Raji (cell line): ENCODE results near the gene CARD10.

ENCODE experiments used
- POLR2A ChIP-seq: IDR thresholded peaks from 2 replicates; pipeline ENCODE4 v1.6.1; 2011; ENCODE audit warnings: low read depth, low read length, control low read depth; ENCODE audit not compliant: insufficient read depth

CARD10 gene

GRCh38 chr22:37500745-37501609 lies 18.2 kb downstream of the CARD10 start:
- TF ChIP-seq POLR2A: no peak

- TF ChIP-seq POLR2A: no peak
These were observed 19.2 kb downstream of the CARD10 start for GRCh38 chr22:37499789-37500540.

GRCh38 chr22:37499027-37499707 lies 20.0 kb downstream of the CARD10 start:
- TF ChIP-seq POLR2A: no peak

GRCh38 chr22:37498289-37498909 lies 20.8 kb downstream of the CARD10 start:
- TF ChIP-seq POLR2A: no peak

GRCh38 chr22:37497062-37497599 lies 22.1 kb downstream of the CARD10 start:
- no peak for TF ChIP-seq POLR2A

GRCh38 chr22:37496651-37497050 lies 22.6 kb downstream of the CARD10 start:
- TF ChIP-seq POLR2A: no peak

GRCh38 chr22:37493979-37494378 lies 25.2 kb downstream of the CARD10 start:
- TF ChIP-seq POLR2A: no peak

GRCh38 chr22:37492428-37493344 lies 26.5 kb downstream of the CARD10 start:
- no peak for TF ChIP-seq POLR2A

GRCh38 chr22:37491559-37492427 lies 27.4 kb downstream of the CARD10 start:
- TF ChIP-seq POLR2A: no peak

GRCh38 chr22:37491106-37491505 lies 28.1 kb downstream of the CARD10 start:
- no peak for TF ChIP-seq POLR2A

GRCh38 chr22:37489983-37490382 lies 29.2 kb downstream of the CARD10 start:
- TF ChIP-seq POLR2A: no peak

- no peak for TF ChIP-seq POLR2A
These were observed 30.7 kb downstream of the CARD10 start for GRCh38 chr22:37488337-37489135.
